Measurements from ENCODE around the gene P4HA1. TPM values are rescaled to one million over a fixed set of nuclear protein-coding genes. Genes with fewer than 3 reads are reported as not detected.

P4HA1 gene
- total RNA-seq, 1 donor from 2014 or later, result 35.6 TPM

DNA sequence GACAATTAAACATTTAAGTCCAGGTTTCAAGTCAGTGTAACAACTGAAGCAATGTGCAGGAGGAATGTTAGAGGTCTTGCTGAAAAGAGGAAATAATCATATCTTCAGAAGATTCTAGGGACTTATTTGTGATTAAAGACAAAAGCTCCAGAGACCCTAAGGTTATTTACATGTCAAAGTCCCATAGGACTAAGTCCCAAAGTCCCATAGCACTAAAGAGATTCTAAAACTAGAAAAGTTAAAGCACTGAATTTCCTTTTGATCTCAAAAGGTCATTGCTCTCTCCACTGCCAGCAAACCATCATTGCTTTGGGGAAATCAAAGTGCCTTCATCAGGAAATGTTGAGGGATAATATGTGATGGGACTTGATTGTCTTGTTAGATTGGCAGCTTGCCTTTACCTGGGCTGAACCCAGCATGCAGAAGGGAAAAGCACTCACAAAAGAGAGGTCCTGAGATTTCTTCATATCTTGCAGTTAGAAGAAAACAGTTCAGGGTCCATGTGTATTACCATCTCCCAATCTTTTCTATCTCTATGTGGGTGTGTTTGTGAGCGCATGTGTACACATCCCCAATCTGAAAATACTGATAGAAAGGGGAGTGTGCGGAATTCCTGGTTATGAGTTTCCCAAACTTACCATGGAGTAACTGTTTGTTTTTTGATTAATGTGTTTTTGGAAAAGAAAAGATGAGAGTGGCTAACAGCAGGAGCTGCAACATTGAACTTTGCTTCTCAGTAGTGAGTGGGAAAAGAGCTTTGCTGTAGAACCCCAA lies 35.4 kb upstream of the P4HA1 start:
- no peak for DNase-seq (ENCODE audit: low read depth)
- Histone ChIP-seq H3K36me3 (ENCODE audit: control insufficient read depth, insufficient read depth, low read length) (no peaks in the 10 kb centered on the region), H3K27me3 (ENCODE audit: control insufficient read depth, insufficient read depth, low read length) (no peaks in the 10 kb centered on the region), H3K4me3 (ENCODE audit: low read depth, low read length) (no peak overlapping the region)
- TF ChIP-seq, protein P1, sequence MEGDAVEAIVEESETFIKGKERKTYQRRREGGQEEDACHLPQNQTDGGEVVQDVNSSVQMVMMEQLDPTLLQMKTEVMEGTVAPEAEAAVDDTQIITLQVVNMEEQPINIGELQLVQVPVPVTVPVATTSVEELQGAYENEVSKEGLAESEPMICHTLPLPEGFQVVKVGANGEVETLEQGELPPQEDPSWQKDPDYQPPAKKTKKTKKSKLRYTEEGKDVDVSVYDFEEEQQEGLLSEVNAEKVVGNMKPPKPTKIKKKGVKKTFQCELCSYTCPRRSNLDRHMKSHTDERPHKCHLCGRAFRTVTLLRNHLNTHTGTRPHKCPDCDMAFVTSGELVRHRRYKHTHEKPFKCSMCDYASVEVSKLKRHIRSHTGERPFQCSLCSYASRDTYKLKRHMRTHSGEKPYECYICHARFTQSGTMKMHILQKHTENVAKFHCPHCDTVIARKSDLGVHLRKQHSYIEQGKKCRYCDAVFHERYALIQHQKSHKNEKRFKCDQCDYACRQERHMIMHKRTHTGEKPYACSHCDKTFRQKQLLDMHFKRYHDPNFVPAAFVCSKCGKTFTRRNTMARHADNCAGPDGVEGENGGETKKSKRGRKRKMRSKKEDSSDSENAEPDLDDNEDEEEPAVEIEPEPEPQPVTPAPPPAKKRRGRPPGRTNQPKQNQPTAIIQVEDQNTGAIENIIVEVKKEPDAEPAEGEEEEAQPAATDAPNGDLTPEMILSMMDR (IDR thresholded peaks at IDR 0.05; ENCODE audit: insufficient read depth, low read length, poor library complexity, severe bottlenecking), result no peak

DNA sequence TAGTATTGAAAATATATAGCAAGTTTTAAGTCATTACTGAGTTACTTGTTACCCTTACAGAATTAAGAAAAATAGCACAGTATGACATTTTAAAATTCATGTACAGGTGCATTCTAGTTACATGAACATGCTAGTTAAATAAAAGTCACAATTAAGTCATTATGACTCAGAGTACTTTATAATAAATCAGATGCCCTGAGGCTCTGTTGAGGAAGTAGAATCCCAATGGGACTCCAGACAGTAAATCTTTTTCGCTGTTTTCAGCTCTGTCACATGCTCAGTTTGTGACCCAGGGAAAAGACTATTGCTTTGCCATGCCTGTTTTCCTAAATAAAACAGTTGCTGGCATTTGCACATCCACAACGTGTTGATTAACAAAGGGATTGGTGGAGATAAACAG lies 34.6 kb upstream of the P4HA1 start:
- DNase-seq (ENCODE audit: low read depth), result no peak
- Histone ChIP-seq H3K27me3 (ENCODE audit: control insufficient read depth, insufficient read depth, low read length) (no peaks in the 10 kb centered on the region), H3K36me3 (ENCODE audit: control insufficient read depth, insufficient read depth, low read length) (no peaks in the 10 kb centered on the region), H3K4me3 (ENCODE audit: low read depth, low read length) (no peak overlapping the region)
- TF ChIP-seq, protein P1 (IDR thresholded peaks at IDR 0.05; ENCODE audit: insufficient read depth, low read length, poor library complexity, severe bottlenecking), result no peak

DNA sequence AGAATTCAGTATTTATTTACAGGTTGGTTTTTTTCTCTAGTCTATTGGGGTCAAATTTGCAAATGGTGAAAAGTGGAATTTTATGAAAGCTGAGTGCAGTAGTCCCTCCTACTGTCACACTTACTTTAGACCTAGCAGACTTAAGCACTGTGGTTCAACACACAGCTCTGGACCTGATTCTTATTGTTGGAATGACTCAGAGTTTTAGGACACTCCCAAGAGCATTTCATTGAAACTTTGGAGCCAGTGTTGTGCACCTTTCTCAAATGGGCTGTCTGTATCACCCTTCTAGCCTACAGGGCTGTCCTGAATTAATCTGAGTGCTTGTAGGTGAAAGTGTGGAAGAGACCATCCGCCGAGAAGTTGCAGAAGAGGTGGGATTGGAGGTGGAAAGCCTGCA lies 29.7 kb upstream of the P4HA1 start:
- TF ChIP-seq, protein P1 (IDR thresholded peaks at IDR 0.05; ENCODE audit: insufficient read depth, low read length, poor library complexity, severe bottlenecking), result no peak
- no peak for DNase-seq (ENCODE audit: low read depth)

DNA sequence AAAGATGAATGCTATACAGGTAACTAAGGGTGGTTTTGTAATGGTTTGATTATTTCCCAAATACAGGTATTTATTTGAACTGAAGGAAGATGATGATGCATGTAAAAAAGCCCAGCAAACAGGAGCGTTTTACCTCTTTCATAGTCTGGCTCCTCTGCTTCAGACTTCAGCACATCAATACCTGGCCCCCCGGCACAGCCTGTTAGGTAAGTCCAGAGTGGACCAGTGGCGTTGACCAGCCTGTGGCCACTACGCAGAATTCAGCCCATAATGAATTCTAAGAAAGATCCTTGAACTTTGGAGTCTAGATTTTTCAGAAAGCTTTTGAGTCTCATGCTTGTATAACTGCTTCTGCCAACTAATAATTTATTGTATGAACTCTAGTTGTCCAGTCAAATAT lies 23.3 kb upstream of the P4HA1 start:
- Histone ChIP-seq H3K27me3 (ENCODE audit: control insufficient read depth, insufficient read depth, low read length) (no peaks in the 10 kb centered on the region), H3K4me3 (ENCODE audit: low read depth, low read length) (no peak overlapping the region), H3K36me3 (ENCODE audit: control insufficient read depth, insufficient read depth, low read length) (no peaks in the 10 kb centered on the region)
- TF ChIP-seq, protein P1 (IDR thresholded peaks at IDR 0.05; ENCODE audit: insufficient read depth, low read length, poor library complexity, severe bottlenecking), result no peak
- DNase-seq (ENCODE audit: low read depth), result no peak

More for the DNA sequence above, 29.7 kb upstream of the P4HA1 start:
- Histone ChIP-seq H3K4me3 (ENCODE audit: low read depth, low read length) (no peak overlapping the region), H3K27me3 (ENCODE audit: control insufficient read depth, insufficient read depth, low read length) (no peaks in the 10 kb centered on the region), H3K36me3 (ENCODE audit: control insufficient read depth, insufficient read depth, low read length) (no peaks in the 10 kb centered on the region)

DNA sequence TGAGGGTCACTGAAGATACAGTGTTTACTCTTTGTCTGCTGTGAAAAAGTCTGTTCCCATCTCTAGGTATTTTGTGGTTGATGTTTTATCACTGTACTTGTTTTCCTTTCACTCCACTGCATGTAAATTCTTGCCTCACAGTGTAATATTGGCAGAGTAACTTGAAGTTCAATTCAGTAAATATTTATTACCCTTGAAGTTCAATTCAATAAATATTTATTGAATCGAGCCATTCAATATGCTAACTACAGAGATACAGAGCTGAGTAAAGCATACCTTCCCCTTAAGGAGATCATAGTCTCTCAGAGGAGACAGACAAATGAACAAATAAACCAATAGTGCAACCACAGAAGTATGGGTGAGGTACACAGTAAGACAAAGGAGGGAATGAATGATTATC lies 22.8 kb upstream of the P4HA1 start:
- Histone ChIP-seq H3K36me3 (ENCODE audit: control insufficient read depth, insufficient read depth, low read length) (no peaks in the 10 kb centered on the region), H3K4me3 (ENCODE audit: low read depth, low read length) (no peak overlapping the region), H3K27me3 (ENCODE audit: control insufficient read depth, insufficient read depth, low read length) (no peaks in the 10 kb centered on the region)
- TF ChIP-seq, protein P1 (IDR thresholded peaks at IDR 0.05; ENCODE audit: insufficient read depth, low read length, poor library complexity, severe bottlenecking), result no peak
- no peak for DNase-seq (ENCODE audit: low read depth)
